Measurements from ENCODE around the gene GRID2IP.
"Not testable (repeated sequence)": the region's sequence is repeated elsewhere in the genome, so short reads cannot be mapped to it uniquely, and the experiment has no call there.

GRID2IP gene

GRCh38 chr7:6475433-6476186, 75.7 kb downstream of the GRID2IP start:
- TF ChIP-seq MAX (IDR thresholded peaks at IDR 0.05; ENCODE audit: low read depth, low read length): no peak
- no peak for TF ChIP-seq MYC (IDR thresholded peaks at IDR 0.05; ENCODE audit: low read depth, low read length)
- no peak for TF ChIP-seq POLR2A (IDR thresholded peaks at IDR 0.05; ENCODE audit: extremely low read depth, insufficient read length)
- no peak for TF ChIP-seq CTCF (IDR thresholded peaks at IDR 0.05; ENCODE audit: low read depth, low read length)
- no peak overlapping the region for H3K4me3 ChIP-seq (ENCODE audit: low read depth, low read length)
- DNase-seq (ENCODE audit: low read depth): no peak

- DNase-seq (ENCODE audit: low read depth): no peak
- TF ChIP-seq MAX (IDR thresholded peaks at IDR 0.05; ENCODE audit: low read depth, low read length): no peak
- TF ChIP-seq CTCF (IDR thresholded peaks at IDR 0.05; ENCODE audit: low read depth, low read length): no peak
- TF ChIP-seq MYC (IDR thresholded peaks at IDR 0.05; ENCODE audit: low read depth, low read length): no peak
- no peak for TF ChIP-seq POLR2A (IDR thresholded peaks at IDR 0.05; ENCODE audit: extremely low read depth, insufficient read length)
- no peak overlapping the region for H3K4me3 ChIP-seq (ENCODE audit: low read depth, low read length)
Observed at GRCh38 chr7:6465862-6466261, 85.4 kb downstream of the GRID2IP start.

GRCh38 chr7:6463609-6464008, 87.7 kb downstream of the GRID2IP start:
- H3K4me3 ChIP-seq (ENCODE audit: low read depth, low read length); DNase-seq (ENCODE audit: low read depth): not testable (repeated sequence)

GRCh38 chr7:6461946-6462550, 89.2 kb downstream of the GRID2IP start:
- TF ChIP-seq MYC (IDR thresholded peaks at IDR 0.05; ENCODE audit: low read depth, low read length) (no peak), POLR2A (IDR thresholded peaks at IDR 0.05; ENCODE audit: extremely low read depth, insufficient read length) (no peak), MAX (IDR thresholded peaks at IDR 0.05; ENCODE audit: low read depth, low read length) (no peak), CTCF (IDR thresholded peaks at IDR 0.05; ENCODE audit: low read depth, low read length) (no peak)
- no peak for DNase-seq (ENCODE audit: low read depth)
- H3K4me3 ChIP-seq (ENCODE audit: low read depth, low read length): no peak overlapping the region

GRCh38 chr7:6460990-6461584, 90.2 kb downstream of the GRID2IP start:
- no peak overlapping the region for H3K4me3 ChIP-seq (ENCODE audit: low read depth, low read length)
- no peak for DNase-seq (ENCODE audit: low read depth)
- TF ChIP-seq MAX (IDR thresholded peaks at IDR 0.05; ENCODE audit: low read depth, low read length) (no peak), CTCF (IDR thresholded peaks at IDR 0.05; ENCODE audit: low read depth, low read length) (no peak), POLR2A (IDR thresholded peaks at IDR 0.05; ENCODE audit: extremely low read depth, insufficient read length) (no peak), MYC (IDR thresholded peaks at IDR 0.05; ENCODE audit: low read depth, low read length) (no peak)

- no peak overlapping the region for H3K4me3 ChIP-seq (ENCODE audit: low read depth, low read length)
- TF ChIP-seq MYC (IDR thresholded peaks at IDR 0.05; ENCODE audit: low read depth, low read length) (no peak), CTCF (IDR thresholded peaks at IDR 0.05; ENCODE audit: low read depth, low read length) (no peak), POLR2A (IDR thresholded peaks at IDR 0.05; ENCODE audit: extremely low read depth, insufficient read length) (no peak), MAX (IDR thresholded peaks at IDR 0.05; ENCODE audit: low read depth, low read length) (no peak)
- no peak for DNase-seq (ENCODE audit: low read depth)
Observed at GRCh38 chr7:6460303-6460702, 91.0 kb downstream of the GRID2IP start.

GRCh38 chr7:6458676-6459075, 92.6 kb downstream of the GRID2IP start:
- H3K4me3 ChIP-seq (ENCODE audit: low read depth, low read length); DNase-seq (ENCODE audit: low read depth): not testable (repeated sequence)
